B cell (primary cell): Measurements from ENCODE around the gene RWDD4. TPM values are rescaled to one million over a fixed set of nuclear protein-coding genes. Genes with fewer than 3 reads are reported as not detected.

Source experiments
- ATAC-seq: fragments of 200-7000 bp; cut with Tn5 transposase; one replicate; pipeline ENCODE4 v1.10.0; 2021; ENCODE audit warnings: low read depth, mild to moderate bottlenecking, moderate number of reproducible peaks, moderate library complexity
- CTCF ChIA-PET: fragments of 350-600 bp; sonication (Branson Sonifier 250); formaldehyde crosslinking; loops from one replicate; lab custom pipeline; 2021; ENCODE audit warnings: antibody characterized with exemption, inconsistent platforms; lab: Charles Lee
- POLR2A ChIA-PET: fragments of 350-600 bp; sonication (Branson Sonifier 250); formaldehyde crosslinking; loops from one replicate; lab custom pipeline; 2021; ENCODE audit warnings: antibody characterized with exemption; lab: Charles Lee
- DNase-seq: peaks from one replicate; pipeline ENCODE4 v3.0.0; 2013
- H2AFZ ChIP-seq: 2 replicates; pipeline ENCODE4 v1.6.1; 2012; ENCODE audit warnings: mild to moderate bottlenecking, low read depth, low read length; ENCODE audit not compliant: insufficient read depth, poor library complexity, severe bottlenecking
- H3K27ac ChIP-seq, 2 donors: 1 replicate in 1 of 2; 2 replicates in 1 of 2; pipeline ENCODE4 v1.5.1; 2012 to 2013; ENCODE audit warnings: low read length in 2 of 2, mild to moderate bottlenecking in 2 of 2, moderate library complexity in 1 of 2
- H3K27me3 ChIP-seq, 4 experiments: fragments of 200-600 bp in 1 of 4; sonication (generic) in 1 of 4; replicated peaks in 1 of 4; 1 replicate in 2 of 4; 2 replicates in 2 of 4; pipeline versions ENCODE4 v1.6.1 to v1.7.0; 2013 to 2016; ENCODE audit warnings: low read length in 3 of 4, mild to moderate bottlenecking in 2 of 4, mixed read lengths in 1 of 4, moderate library complexity in 1 of 4; ENCODE audit not compliant: insufficient read depth in 4 of 4, control insufficient read depth in 3 of 4; ENCODE audit errors: control extremely low read depth in 1 of 4
- H3K36me3 ChIP-seq, 2 experiments: replicated peaks in 1 of 2; 1 replicate in 1 of 2; 2 replicates in 1 of 2; pipeline versions ENCODE4 v1.6.1 to v1.7.1; 2013; ENCODE audit warnings: low read length in 1 of 2; ENCODE audit not compliant: insufficient read depth in 2 of 2, control insufficient read depth in 1 of 2; ENCODE audit errors: control extremely low read depth in 1 of 2, extremely low read depth in 1 of 2
- H3K4me1 ChIP-seq, 2 donors: fragments of 200-600 bp in 1 of 2; sonication (generic) in 1 of 2; 1 replicate in 1 of 2; 2 replicates in 1 of 2; pipeline versions ENCODE4 v1.5.1 to v1.6.1; 2013 to 2017; ENCODE audit warnings: low read length in 2 of 2; ENCODE audit not compliant: control insufficient read depth in 2 of 2, insufficient read depth in 2 of 2
- H3K4me2 ChIP-seq: replicated peaks from 2 replicates; pipeline ENCODE3; 2012; ENCODE audit warnings: mild to moderate bottlenecking, low read depth, low read length; ENCODE audit not compliant: poor library complexity, severe bottlenecking
- H3K4me3 ChIP-seq, 5 experiments: fragments of 200-600 bp in 1 of 5; sonication (generic) in 1 of 5; 1 replicate in 3 of 5; 2 replicates in 2 of 5; pipeline versions ENCODE4 v1.5.1 to v1.7.0; 2011 to 2016; ENCODE audit warnings: low read length in 4 of 5, mild to moderate bottlenecking in 4 of 5, low read depth in 2 of 5, control low read depth in 1 of 5, moderate library complexity in 1 of 5; ENCODE audit not compliant: insufficient read depth in 1 of 5; ENCODE audit errors: control extremely low read depth in 1 of 5, extremely low read depth in 1 of 5
- H3K79me2 ChIP-seq: fragments of 200-600 bp; sonication (generic); one replicate; pipeline ENCODE4 v1.6.0; 2016; ENCODE audit warnings: low read length; ENCODE audit not compliant: control insufficient read depth, insufficient read depth
- H3K9ac ChIP-seq: fragments of 200-600 bp; sonication (generic); 2 replicates; pipeline ENCODE4 v1.6.1; 2017; ENCODE audit warnings: mild to moderate bottlenecking, low read length, moderate library complexity
- H3K9me3 ChIP-seq, 3 donors: one replicate each; pipeline versions ENCODE4 v1.6.1 to v1.7.1; 2013; ENCODE audit warnings: low read length in 2 of 3; ENCODE audit not compliant: control insufficient read depth in 2 of 3, insufficient read depth in 1 of 3; ENCODE audit errors: control extremely low read depth in 1 of 3
- H4K20me1 ChIP-seq: 2 replicates; pipeline ENCODE4 v1.6.0; 2012; ENCODE audit warnings: mild to moderate bottlenecking, low read length; ENCODE audit not compliant: insufficient read depth, control insufficient read depth, poor library complexity, severe bottlenecking
- H3K27ac Mint-ChIP-seq: one replicate; pipeline ENCODE4 v1.8.0; 2021; ENCODE audit warnings: mixed read lengths
- H3K27me3 Mint-ChIP-seq: one replicate; pipeline ENCODE4 v1.8.0; 2021; ENCODE audit warnings: mixed read lengths
- H3K4me1 Mint-ChIP-seq: one replicate; pipeline ENCODE4 v1.8.0; 2021; ENCODE audit warnings: mixed read lengths
- H3K4me3 Mint-ChIP-seq: one replicate; pipeline ENCODE4 v1.8.0; 2021; ENCODE audit warnings: mixed read lengths
- H3K9me3 Mint-ChIP-seq: one replicate; pipeline ENCODE4 v1.8.0; 2022; ENCODE audit warnings: mixed read lengths; ENCODE audit not compliant: insufficient read depth
- CTCF ChIP-seq: fragments of 200-600 bp; IDR thresholded peaks from one replicate; pipeline ENCODE4 v1.8.0; 2022; ENCODE audit warnings: antibody characterized with exemption, mild to moderate bottlenecking
- EZH2 ChIP-seq: IDR thresholded peaks from 2 replicates; pipeline ENCODE4 v1.6.1; 2012; ENCODE audit warnings: borderline replicate concordance, low read depth, mild to moderate bottlenecking, moderate library complexity, low read length; ENCODE audit not compliant: insufficient read depth, poor library complexity, severe bottlenecking
- WGBS: methylation state at CpG from one replicate; pipeline ENCODE4 v1.1.5; 2013; ENCODE audit warnings: missing lambda C conversion rate; ENCODE audit not compliant: insufficient coverage; 5-methylcytosine and 5-hydroxymethylcytosine counted together
- intact Hi-C: fragments of 100-400 bp; cut with micrococcal nuclease; formaldehyde crosslinking; loops from one replicate; pipeline ENCODE4 v1.10.0; 2022
- polyA plus RNA-seq: library from polyadenylated mRNA; depleted of rRNA; stranded (reverse); fragments of >200 nt; gene quantifications from 2 replicates; pipeline ENCODE4 v1.2.3, GENCODE V29; 2012
- total RNA-seq, 2 donors: library from RNA; stranded (reverse); fragments of 120-200 nt in 1 of 2; gene quantifications; 1 replicate in 1 of 2; 2 replicates in 1 of 2; pipeline versions ENCODE4 v1.2.3 to v1.2.4, GENCODE V29; 2013 to 2022

Gene RWDD4
- total and polyA plus RNA-seq, 2 donors (not counting 1 experiment from before 2014, with no cell fraction given): 3.0 to 16.3 TPM

GRCh38 chr4:183633476-183634400 is 25.2 kb downstream of the RWDD4 start:
- Histone ChIP-seq H3K27ac (no peak overlapping the region), H3K36me3 (no peaks in the 10 kb centered on the region), H3K79me2 (no peaks in the 10 kb centered on the region), H4K20me1 (no peaks in the 10 kb centered on the region), H2AFZ (no peak overlapping the region), H3K4me2 (no peak overlapping the region), H3K4me3 (no peak overlapping the region), H3K4me1 (no peaks in the 10 kb centered on the region), H3K27me3 (no peaks in the 10 kb centered on the region), H3K9ac (no peak overlapping the region), H3K9me3 (no peaks in the 10 kb centered on the region)
- no peak overlapping the region for H3K4me3 Mint-ChIP-seq
- 100% methylated on average over 1 of the region's 11 CpGs for WGBS
- ChIA-PET POLR2A (no interaction called here), CTCF (no interaction called here)
- DNase-seq: no peak
- no peaks in the 10 kb centered on the region for H3K4me1 Mint-ChIP-seq
- intact Hi-C loops: no loop called here
- H3K27ac Mint-ChIP-seq: no peak overlapping the region
- H3K27me3 Mint-ChIP-seq: no peaks in the 10 kb centered on the region
- no peak for ATAC-seq
- TF ChIP-seq CTCF: no peak
- no peak for TF ChIP-seq EZH2
- H3K9me3 Mint-ChIP-seq: no peaks in the 10 kb centered on the region

- no peaks in the 10 kb centered on the region for H3K27me3 ChIP-seq
- H3K9ac ChIP-seq: no peak overlapping the region
- TF ChIP-seq CTCF (no peak), EZH2 (no peak)
- CTCF ChIA-PET: no interaction called here
- no peak for ATAC-seq
- H3K4me3 ChIP-seq: no peak overlapping the region
- no peaks in the 10 kb centered on the region for H3K79me2 ChIP-seq
- H3K4me2 ChIP-seq: no peak overlapping the region
- H2AFZ ChIP-seq: no peak overlapping the region
- H3K9me3 Mint-ChIP-seq: no peaks in the 10 kb centered on the region
- H3K27ac ChIP-seq: no peak overlapping the region
- no peaks in the 10 kb centered on the region for H3K4me1 Mint-ChIP-seq
- H3K4me1 ChIP-seq: no peaks in the 10 kb centered on the region
- H4K20me1 ChIP-seq: no peaks in the 10 kb centered on the region
- H3K4me3 Mint-ChIP-seq: no peak overlapping the region
- POLR2A ChIA-PET: no interaction called here
- intact Hi-C loops: no loop called here
- H3K27me3 Mint-ChIP-seq: no peaks in the 10 kb centered on the region
- H3K27ac Mint-ChIP-seq: no peak overlapping the region
- DNase-seq: no peak
- 98% methylated on average over 12 of the region's 12 CpGs for WGBS
- H3K36me3 ChIP-seq: no peaks in the 10 kb centered on the region
- no peaks in the 10 kb centered on the region for H3K9me3 ChIP-seq
These were observed 26.3 kb downstream of the RWDD4 start for GRCh38 chr4:183632689-183633088.
